Measurements from ENCODE around the gene FRMD4A.

Gene FRMD4A

DNA sequence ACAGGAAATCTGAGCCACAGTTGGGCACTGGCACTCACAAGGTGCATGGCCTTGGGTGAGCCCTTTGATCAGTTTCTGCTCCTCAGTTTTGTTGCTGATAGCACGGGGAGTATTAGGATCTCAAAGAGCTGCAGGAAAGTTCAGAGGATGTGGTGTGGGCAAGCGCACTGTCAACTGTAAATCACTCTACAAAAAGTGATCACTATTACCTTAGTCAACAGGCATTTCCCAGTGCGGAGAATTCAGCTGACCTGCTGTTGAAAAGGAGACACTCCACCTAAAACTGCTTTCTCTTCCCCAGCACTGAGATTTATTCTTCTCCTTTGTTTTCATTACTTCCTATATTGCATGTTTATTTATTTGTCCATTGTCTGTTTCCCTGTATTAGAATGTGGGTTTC is 412.9 kb downstream of the FRMD4A start:
- no peak for TF ChIP-seq CTCF (IDR thresholded peaks at IDR 0.05; ENCODE audit: insufficient read depth, missing control alignments)

GRCh38 chr10:13916384-13916947 is 414.3 kb downstream of the FRMD4A start:
- FAIRE-seq = no peak

More for the DNA sequence above, 412.9 kb downstream of the FRMD4A start:
- FAIRE-seq (no peak), DNase-seq (ENCODE audit: insufficient read length, low spot score) (no peak)

GRCh38 chr10:13915710-13916109 is 415.0 kb downstream of the FRMD4A start:
- TF ChIP-seq CTCF (IDR thresholded peaks at IDR 0.05; ENCODE audit: insufficient read depth, missing control alignments) = no peak
- FAIRE-seq (no peak), DNase-seq (ENCODE audit: insufficient read length, low spot score) (no peak)

More at GRCh38 chr10:13916384-13916947, 414.3 kb downstream of the FRMD4A start:
- no peak for DNase-seq (ENCODE audit: insufficient read length, low spot score)
- TF ChIP-seq CTCF (IDR thresholded peaks at IDR 0.05; ENCODE audit: insufficient read depth, missing control alignments) = no peak

GRCh38 chr10:13913897-13914296 is 416.8 kb downstream of the FRMD4A start:
- no peak for TF ChIP-seq CTCF (IDR thresholded peaks at IDR 0.05; ENCODE audit: insufficient read depth, missing control alignments)
- no peak for DNase-seq (ENCODE audit: insufficient read length, low spot score)
- no peak for FAIRE-seq

- no peak for FAIRE-seq
- no peak for DNase-seq (ENCODE audit: insufficient read length, low spot score)
- no peak for TF ChIP-seq CTCF (IDR thresholded peaks at IDR 0.05; ENCODE audit: insufficient read depth, missing control alignments)
Observed at GRCh38 chr10:13911821-13912520, 418.8 kb downstream of the FRMD4A start.

- FAIRE-seq (no peak), DNase-seq (ENCODE audit: insufficient read length, low spot score) (no peak)
- TF ChIP-seq CTCF (IDR thresholded peaks at IDR 0.05; ENCODE audit: insufficient read depth, missing control alignments) = no peak
Observed at GRCh38 chr10:13909516-13910258, 421.0 kb downstream of the FRMD4A start.

All from D721Med (cell line).